Neural cell (in vitro differentiated cells): ENCODE measurements around the gene MINAR1. TPM values are rescaled to one million over a fixed set of nuclear protein-coding genes. Genes with fewer than 3 reads are reported as not detected.

Source experiments
- H2AFZ ChIP-seq: fragments of 200-600, 300-800 bp; sonication (generic), shearing (Covaris generic); 2 replicates; pipeline ENCODE4 v1.6.0; 2014; ENCODE audit warnings: low read depth, mild to moderate bottlenecking, antibody characterized with exemption, low read length, moderate library complexity
- H3F3A ChIP-seq: fragments of 200-600 bp; shearing (Covaris generic); 2 replicates; pipeline ENCODE4 v1.6.1; 2016; ENCODE audit warnings: mild to moderate bottlenecking, moderate library complexity, mixed read lengths, antibody characterized with exemption, low read length; ENCODE audit not compliant: insufficient read depth, poor library complexity, severe bottlenecking
- H3K27ac ChIP-seq: fragments of 200-600, 300-800 bp; sonication (generic), shearing (Covaris generic); 2 replicates; pipeline ENCODE4 v1.5.1; 2014; ENCODE audit warnings: mild to moderate bottlenecking, low read length, moderate library complexity
- H3K27me3 ChIP-seq: fragments of 300-800, 200-600 bp; sonication (generic), shearing (Covaris generic); 2 replicates; pipeline ENCODE4 v1.6.0; 2014; ENCODE audit warnings: mild to moderate bottlenecking, low read depth, low read length, moderate library complexity; ENCODE audit not compliant: insufficient read depth
- H3K36me3 ChIP-seq: fragments of 300-800, 200-600 bp; sonication (generic), shearing (Covaris generic); 2 replicates; pipeline ENCODE4 v1.5.1; 2014; ENCODE audit warnings: mild to moderate bottlenecking, antibody characterized with exemption, low read length, moderate library complexity; ENCODE audit not compliant: insufficient read depth
- H3K4me2 ChIP-seq: fragments of 300-800, 200-600 bp; sonication (generic), shearing (Covaris generic); 2 replicates; pipeline ENCODE4 v1.6.0; 2014; ENCODE audit warnings: mild to moderate bottlenecking, low read length
- H3K4me3 ChIP-seq: fragments of 300-800, 200-600 bp; sonication (generic), shearing (Covaris generic); 2 replicates; pipeline ENCODE4 v1.5.1; 2014; ENCODE audit warnings: mild to moderate bottlenecking, low read length, moderate library complexity
- H3K79me2 ChIP-seq: fragments of 200-600 bp; shearing (Covaris generic); replicated peaks from 2 replicates; pipeline ENCODE4 v1.6.0; 2014; ENCODE audit warnings: mild to moderate bottlenecking, low read length, moderate library complexity; ENCODE audit not compliant: insufficient read depth
- H3K9ac ChIP-seq: fragments of 300-800, 200-600 bp; sonication (generic), shearing (Covaris generic); 2 replicates; pipeline ENCODE4 v1.6.1; 2016; ENCODE audit warnings: mild to moderate bottlenecking, low read length, mixed read lengths
- H3K9me2 ChIP-seq: fragments of 200-600 bp; shearing (Covaris generic); 2 replicates; pipeline ENCODE4 v1.6.1; 2016; ENCODE audit warnings: mild to moderate bottlenecking, low read length, mixed read lengths; ENCODE audit not compliant: insufficient read depth
- H3K9me3 ChIP-seq: fragments of 200-600, 300-800 bp; sonication (generic), shearing (Covaris generic); 2 replicates; pipeline ENCODE4 v1.6.1; 2016; ENCODE audit warnings: mild to moderate bottlenecking, mixed run types, low read length, moderate library complexity, mixed read lengths
- H4K20me1 ChIP-seq: fragments of 200-600 bp; shearing (Covaris generic); 2 replicates; pipeline ENCODE4 v1.6.1; 2016; ENCODE audit warnings: mild to moderate bottlenecking, mixed run types; ENCODE audit not compliant: insufficient read depth
- CTCF ChIP-seq: fragments of 450-650 bp; IDR thresholded peaks from 2 replicates; pipeline ENCODE4 v1.5.1; 2014; ENCODE audit warnings: antibody characterized with exemption, mild to moderate bottlenecking, moderate library complexity; ENCODE audit not compliant: poor library complexity, severe bottlenecking
- EP300 ChIP-seq: fragments of 450-650 bp; conservative IDR thresholded peaks from 2 replicates; pipeline ENCODE4 v1.6.1; 2014; ENCODE audit warnings: antibody characterized with exemption, mild to moderate bottlenecking, moderate library complexity; ENCODE audit not compliant: poor library complexity, severe bottlenecking
- EZH2 ChIP-seq: fragments of 200-600, 300-800 bp; shearing (Covaris generic), sonication (generic); IDR thresholded peaks from 2 replicates; pipeline ENCODE4 v1.6.1; 2014; ENCODE audit warnings: antibody characterized with exemption, low read length, borderline replicate concordance, mild to moderate bottlenecking; ENCODE audit not compliant: insufficient read depth, poor library complexity, severe bottlenecking
- MXI1 ChIP-seq: fragments of 450-650 bp; conservative IDR thresholded peaks from 2 replicates; pipeline ENCODE4 v1.6.1; 2014; ENCODE audit warnings: antibody characterized with exemption, mild to moderate bottlenecking; ENCODE audit not compliant: poor library complexity, severe bottlenecking
- POLR2AphosphoS5 ChIP-seq: IDR thresholded peaks from 2 replicates; pipeline ENCODE4 v1.6.1; 2012
- RAD21 ChIP-seq: fragments of 450-650 bp; conservative IDR thresholded peaks from 2 replicates; pipeline ENCODE4 v1.6.1; 2014; ENCODE audit warnings: antibody characterized with exemption, mild to moderate bottlenecking, moderate library complexity
- SMC3 ChIP-seq: fragments of 450-650 bp; conservative IDR thresholded peaks from 2 replicates; pipeline ENCODE4 v1.6.1; 2014; ENCODE audit warnings: antibody characterized with exemption, mild to moderate bottlenecking, moderate library complexity; ENCODE audit not compliant: poor library complexity
- TAF1 ChIP-seq: IDR thresholded peaks from 2 replicates; pipeline ENCODE4 v1.6.1; 2012; ENCODE audit warnings: low read depth
- polyA plus RNA-seq: library from polyadenylated mRNA; depleted of rRNA; stranded (reverse); fragments of >200 nt; gene quantifications from 2 replicates; pipeline ENCODE4 v1.2.3, GENCODE V29; 2014
- TF ChIP-seq, protein P1 (sequence below): IDR thresholded peaks from 2 replicates; pipeline ENCODE4 v1.6.1; 2012; ENCODE audit warnings: borderline replicate concordance

Gene MINAR1
- polyA plus RNA-seq, 1 donor from 2014 or later = 3.1 TPM

DNA sequence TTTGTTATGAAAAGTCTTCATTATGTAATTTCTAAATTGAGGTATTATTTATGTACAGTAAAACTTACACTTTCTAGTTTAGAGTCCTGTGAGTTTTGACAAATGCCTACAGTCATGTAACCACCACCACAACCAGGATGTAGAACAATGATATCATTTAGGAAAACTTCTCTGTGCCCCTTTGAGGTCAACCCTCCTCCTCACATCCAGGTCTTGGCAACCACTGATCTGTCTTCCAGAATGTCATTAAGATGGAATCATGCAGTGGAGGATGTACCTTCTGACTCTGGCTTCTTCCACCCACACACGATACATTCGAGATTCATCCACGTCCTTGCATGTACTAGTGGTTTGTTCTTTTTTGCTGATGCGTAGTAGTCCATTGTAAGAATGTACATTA lies 23.2 kb downstream of the MINAR1 start:
- no peaks in the 10 kb centered on the region for H3K79me2 ChIP-seq
- H3K9me2 ChIP-seq = no peaks in the 10 kb centered on the region
- no peaks in the 10 kb centered on the region for H3F3A ChIP-seq
- H3K36me3 ChIP-seq = no peaks in the 10 kb centered on the region
- no peak overlapping the region for H2AFZ ChIP-seq
- H4K20me1 ChIP-seq = no peaks in the 10 kb centered on the region
- no peak overlapping the region for H3K9ac ChIP-seq
- no peak overlapping the region for H3K27ac ChIP-seq
- no peaks in the 10 kb centered on the region for H3K9me3 ChIP-seq
- TF ChIP-seq EZH2 = no peak
- TF ChIP-seq SMC3 = no peak
- TF ChIP-seq EP300 = no peak
- TF ChIP-seq MXI1 = no peak
- no peak for TF ChIP-seq CTCF
- TF ChIP-seq, protein P1, sequence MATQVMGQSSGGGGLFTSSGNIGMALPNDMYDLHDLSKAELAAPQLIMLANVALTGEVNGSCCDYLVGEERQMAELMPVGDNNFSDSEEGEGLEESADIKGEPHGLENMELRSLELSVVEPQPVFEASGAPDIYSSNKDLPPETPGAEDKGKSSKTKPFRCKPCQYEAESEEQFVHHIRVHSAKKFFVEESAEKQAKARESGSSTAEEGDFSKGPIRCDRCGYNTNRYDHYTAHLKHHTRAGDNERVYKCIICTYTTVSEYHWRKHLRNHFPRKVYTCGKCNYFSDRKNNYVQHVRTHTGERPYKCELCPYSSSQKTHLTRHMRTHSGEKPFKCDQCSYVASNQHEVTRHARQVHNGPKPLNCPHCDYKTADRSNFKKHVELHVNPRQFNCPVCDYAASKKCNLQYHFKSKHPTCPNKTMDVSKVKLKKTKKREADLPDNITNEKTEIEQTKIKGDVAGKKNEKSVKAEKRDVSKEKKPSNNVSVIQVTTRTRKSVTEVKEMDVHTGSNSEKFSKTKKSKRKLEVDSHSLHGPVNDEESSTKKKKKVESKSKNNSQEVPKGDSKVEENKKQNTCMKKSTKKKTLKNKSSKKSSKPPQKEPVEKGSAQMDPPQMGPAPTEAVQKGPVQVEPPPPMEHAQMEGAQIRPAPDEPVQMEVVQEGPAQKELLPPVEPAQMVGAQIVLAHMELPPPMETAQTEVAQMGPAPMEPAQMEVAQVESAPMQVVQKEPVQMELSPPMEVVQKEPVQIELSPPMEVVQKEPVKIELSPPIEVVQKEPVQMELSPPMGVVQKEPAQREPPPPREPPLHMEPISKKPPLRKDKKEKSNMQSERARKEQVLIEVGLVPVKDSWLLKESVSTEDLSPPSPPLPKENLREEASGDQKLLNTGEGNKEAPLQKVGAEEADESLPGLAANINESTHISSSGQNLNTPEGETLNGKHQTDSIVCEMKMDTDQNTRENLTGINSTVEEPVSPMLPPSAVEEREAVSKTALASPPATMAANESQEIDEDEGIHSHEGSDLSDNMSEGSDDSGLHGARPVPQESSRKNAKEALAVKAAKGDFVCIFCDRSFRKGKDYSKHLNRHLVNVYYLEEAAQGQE = no peak
- no peak for TF ChIP-seq RAD21
- no peak for TF ChIP-seq POLR2AphosphoS5
- no peak for TF ChIP-seq TAF1
- H3K4me2 ChIP-seq = no peak overlapping the region
- no peaks in the 10 kb centered on the region for H3K27me3 ChIP-seq
- no peak overlapping the region for H3K4me3 ChIP-seq

GRCh38 chr15:79455943-79456342 lies 23.8 kb downstream of the MINAR1 start:
- H3K4me2 ChIP-seq = no peak overlapping the region
- no peak overlapping the region for H3K27ac ChIP-seq
- no peaks in the 10 kb centered on the region for H3K27me3 ChIP-seq
- no peaks in the 10 kb centered on the region for H3K9me3 ChIP-seq
- no peak overlapping the region for H3K9ac ChIP-seq
- H3K9me2 ChIP-seq = no peaks in the 10 kb centered on the region
- no peaks in the 10 kb centered on the region for H3F3A ChIP-seq
- TF ChIP-seq SMC3 (no peak), TAF1 (no peak), EP300 (no peak), EZH2 (no peak), POLR2AphosphoS5 (no peak), RAD21 (no peak), CTCF (no peak)
- TF ChIP-seq, protein P1 = no peak
- H3K4me3 ChIP-seq = no peak overlapping the region
- H3K79me2 ChIP-seq = no peaks in the 10 kb centered on the region
- no peak overlapping the region for H2AFZ ChIP-seq
- no peaks in the 10 kb centered on the region for H3K36me3 ChIP-seq
- no peaks in the 10 kb centered on the region for H4K20me1 ChIP-seq
